Thoracic aorta (tissue), 2 donors: ENCODE measurements around the gene TMEM234. TPM values are rescaled to one million over a fixed set of nuclear protein-coding genes. Genes with fewer than 3 reads are reported as not detected.

Experiments used
- ATAC-seq: fragments of 150-250 bp; one replicate; pipeline ENCODE4 v1.8.0; 2017; ENCODE audit warnings: low read depth; ENCODE audit not compliant: insufficient number of reproducible peaks, low FRiP score
- DNase-seq: peaks from one replicate; pipeline ENCODE4 v3.0.0-alpha.2; 2020; ENCODE audit warnings: low spot score
- H3K27ac ChIP-seq, 2 donors: fragments of 200-600 bp; sonication (generic); 1 replicate in 1 of 2; 2 replicates in 1 of 2; pipeline ENCODE4 v1.5.1; 2016; ENCODE audit warnings: mild to moderate bottlenecking in 2 of 2, moderate library complexity in 2 of 2
- H3K27me3 ChIP-seq: fragments of 200-600 bp; sonication (generic); replicated peaks from 2 replicates; pipeline ENCODE4 v1.6.0; 2016; ENCODE audit warnings: mild to moderate bottlenecking; ENCODE audit not compliant: insufficient read depth
- H3K36me3 ChIP-seq: fragments of 200-600 bp; sonication (generic); one replicate; pipeline ENCODE4 v1.5.1; 2016
- H3K4me1 ChIP-seq, 2 donors: fragments of 200-600 bp; sonication (generic); 1 replicate in 1 of 2; 2 replicates in 1 of 2; pipeline versions ENCODE4 v1.5.1 to v1.6.0; 2016; ENCODE audit warnings: low read depth in 2 of 2, mild to moderate bottlenecking in 1 of 2; ENCODE audit not compliant: control insufficient read depth in 1 of 2
- H3K4me3 ChIP-seq: fragments of 200-600 bp; sonication (generic); 2 replicates; pipeline ENCODE4 v1.5.1; 2016; ENCODE audit warnings: mild to moderate bottlenecking
- H3K9me3 ChIP-seq: fragments of 200-600 bp; sonication (generic); 2 replicates; pipeline ENCODE4 v1.5.1; 2016
- total RNA-seq, 2 donors: library from RNA; depleted of rRNA; stranded (reverse); fragments of >200 nt; gene quantifications; one replicate each; pipeline versions ENCODE4 v1.1.0 to v1.2.3, GENCODE V29; 2016
- TF ChIP-seq, protein P1 (sequence below): fragments of 200-600 bp; sonication (generic); IDR thresholded peaks from one replicate; pipeline ENCODE4 v1.5.1; 2019; ENCODE audit warnings: antibody characterized with exemption

TMEM234 gene
- total RNA-seq, 2 donors from 2014 or later, result 9.5 to 20.0 TPM

DNA sequence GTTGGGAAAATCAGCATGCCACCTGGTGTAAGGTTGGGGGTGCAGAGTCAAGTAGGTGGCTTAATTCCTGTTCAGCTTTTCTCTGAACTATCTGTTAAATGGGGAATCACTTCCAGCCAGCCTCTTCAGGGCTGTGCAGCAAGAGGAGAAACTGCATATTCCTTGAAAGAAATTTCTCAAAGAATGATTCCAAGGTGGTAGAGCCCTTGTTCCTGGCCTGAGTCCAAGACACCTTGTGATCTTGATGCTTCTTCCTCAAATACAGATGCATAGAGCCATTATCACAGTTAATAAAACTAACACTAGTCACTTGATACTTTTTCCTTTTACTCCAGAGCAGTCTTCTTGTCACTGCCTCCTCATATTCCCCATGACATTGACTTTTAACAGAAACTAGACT is 37.5 kb downstream of the TMEM234 start:
- Histone ChIP-seq H3K4me1 (peaks cover 20 to 46% of the 10 kb centered on the region in 2 donors), H3K27me3 (no peaks in the 10 kb centered on the region), H3K4me3 (no peak overlapping the region), H3K9me3 (no peaks in the 10 kb centered on the region), H3K36me3 (peaks cover 41% of the 10 kb centered on the region), H3K27ac (no peak overlapping the region)
- DNase-seq, result no peak
- ATAC-seq, result no peak
- TF ChIP-seq, protein P1, sequence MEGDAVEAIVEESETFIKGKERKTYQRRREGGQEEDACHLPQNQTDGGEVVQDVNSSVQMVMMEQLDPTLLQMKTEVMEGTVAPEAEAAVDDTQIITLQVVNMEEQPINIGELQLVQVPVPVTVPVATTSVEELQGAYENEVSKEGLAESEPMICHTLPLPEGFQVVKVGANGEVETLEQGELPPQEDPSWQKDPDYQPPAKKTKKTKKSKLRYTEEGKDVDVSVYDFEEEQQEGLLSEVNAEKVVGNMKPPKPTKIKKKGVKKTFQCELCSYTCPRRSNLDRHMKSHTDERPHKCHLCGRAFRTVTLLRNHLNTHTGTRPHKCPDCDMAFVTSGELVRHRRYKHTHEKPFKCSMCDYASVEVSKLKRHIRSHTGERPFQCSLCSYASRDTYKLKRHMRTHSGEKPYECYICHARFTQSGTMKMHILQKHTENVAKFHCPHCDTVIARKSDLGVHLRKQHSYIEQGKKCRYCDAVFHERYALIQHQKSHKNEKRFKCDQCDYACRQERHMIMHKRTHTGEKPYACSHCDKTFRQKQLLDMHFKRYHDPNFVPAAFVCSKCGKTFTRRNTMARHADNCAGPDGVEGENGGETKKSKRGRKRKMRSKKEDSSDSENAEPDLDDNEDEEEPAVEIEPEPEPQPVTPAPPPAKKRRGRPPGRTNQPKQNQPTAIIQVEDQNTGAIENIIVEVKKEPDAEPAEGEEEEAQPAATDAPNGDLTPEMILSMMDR, result no peak

GRCh38 chr1:32182060-32182459 is 40.1 kb downstream of the TMEM234 start:
- H3K9me3 ChIP-seq, result no peaks in the 10 kb centered on the region
- DNase-seq (no peak), ATAC-seq (no peak)
- TF ChIP-seq, protein P1, result no peak
- H3K27me3 ChIP-seq, result no peaks in the 10 kb centered on the region
- H3K4me3 ChIP-seq, result peak overlapping the region; percentile 82
- H3K4me1 ChIP-seq, result peaks cover 20 to 55% of the 10 kb centered on the region in 2 donors
- peaks cover 15% of the 10 kb centered on the region for H3K36me3 ChIP-seq
- no peak overlapping the region for H3K27ac ChIP-seq

DNA sequence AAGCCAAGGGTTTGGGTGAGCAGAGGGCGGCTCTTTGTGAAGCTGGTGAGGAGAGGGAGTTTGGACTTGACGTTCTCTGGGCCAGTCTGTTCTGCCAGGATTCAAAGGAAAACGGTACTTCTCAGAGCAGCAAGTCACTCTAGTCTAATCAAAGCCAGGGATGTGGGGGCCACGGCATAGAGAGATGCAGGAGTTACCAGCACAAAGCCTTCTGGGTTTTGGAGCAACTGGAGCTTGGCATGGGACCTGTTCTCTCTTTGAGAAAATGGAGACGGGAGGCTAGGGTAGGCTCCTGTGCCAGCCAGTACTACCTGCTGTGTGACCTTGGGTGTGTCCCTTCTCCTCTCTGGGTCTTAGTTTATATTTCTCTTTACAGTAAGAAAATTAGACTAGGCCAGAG is 40.6 kb downstream of the TMEM234 start:
- peaks cover 20 to 55% of the 10 kb centered on the region in 2 donors for H3K4me1 ChIP-seq
- H3K27me3 ChIP-seq, result no peaks in the 10 kb centered on the region
- no peaks in the 10 kb centered on the region for H3K9me3 ChIP-seq
- no peak for DNase-seq
- peak overlapping the region; percentile 82 for H3K4me3 ChIP-seq
- H3K27ac ChIP-seq, result no peak overlapping the region
- H3K36me3 ChIP-seq, result peaks cover 11% of the 10 kb centered on the region
- TF ChIP-seq, protein P1, result no peak
- no peak for ATAC-seq

- peak overlapping the region in 1 of 2 donors; percentile 92 for H3K27ac ChIP-seq
- H3K4me1 ChIP-seq, result peaks cover 20 to 55% of the 10 kb centered on the region in 2 donors
- peak overlapping the region; percentile 82 for H3K4me3 ChIP-seq
- DNase-seq (no peak), ATAC-seq (no peak)
- TF ChIP-seq, protein P1, result no peak
- H3K27me3 ChIP-seq, result no peaks in the 10 kb centered on the region
- H3K9me3 ChIP-seq, result no peaks in the 10 kb centered on the region
- H3K36me3 ChIP-seq, result peaks cover 11% of the 10 kb centered on the region
Observed at GRCh38 chr1:32181065-32181464, 41.1 kb downstream of the TMEM234 start.

- DNase-seq (no peak), ATAC-seq (peak; percentile 21)
- TF ChIP-seq, protein P1, result no peak
- no peaks in the 10 kb centered on the region for H3K9me3 ChIP-seq
- peak overlapping the region; percentile 82 for H3K4me3 ChIP-seq
- peaks cover 20 to 55% of the 10 kb centered on the region in 2 donors for H3K4me1 ChIP-seq
- H3K27me3 ChIP-seq, result no peaks in the 10 kb centered on the region
- H3K27ac ChIP-seq, result peak overlapping the region; percentile 92 to 94
- peaks cover 11% of the 10 kb centered on the region for H3K36me3 ChIP-seq
Observed at GRCh38 chr1:32180186-32181060, 41.7 kb downstream of the TMEM234 start.
